Ascending aorta (tissue), 2 donors: ENCODE data around the gene TAB2. TPM values are rescaled to one million over a fixed set of nuclear protein-coding genes. Genes with fewer than 3 reads are reported as not detected.
A peak's percentile ranks its signal among the peaks of the same experiment; 100 is the strongest.

Experiments used
- DNase-seq, 2 donors: peaks; one replicate each; pipeline ENCODE4 v3.0.0-alpha.2; 2019; ENCODE audit warnings: low spot score in 2 of 2
- H3K27ac ChIP-seq, 2 donors: fragments of 200-600 bp; sonication (generic); one replicate each; pipeline ENCODE4 v1.5.1; 2016 to 2017; ENCODE audit warnings: mild to moderate bottlenecking in 1 of 2
- H3K27me3 ChIP-seq: fragments of 200-600 bp; sonication (generic); one replicate; pipeline ENCODE4 v1.5.1; 2017
- H3K36me3 ChIP-seq, 2 donors: fragments of 200-600 bp; sonication (generic); one replicate each; pipeline ENCODE4 v1.5.1; 2016
- H3K4me1 ChIP-seq, 2 donors: fragments of 200-600 bp; sonication (generic); one replicate each; pipeline ENCODE4 v1.5.1; 2016 to 2017; ENCODE audit warnings: mild to moderate bottlenecking in 1 of 2
- H3K4me3 ChIP-seq, 2 donors: fragments of 200-600 bp; sonication (generic); one replicate each; pipeline ENCODE4 v1.5.1; 2016 to 2017; ENCODE audit warnings: mild to moderate bottlenecking in 1 of 2
- H3K9me3 ChIP-seq, 2 donors: fragments of 200-600 bp; sonication (generic); one replicate each; pipeline ENCODE4 v1.5.1; 2016
- intact Hi-C: fragments of 100-400 bp; cut with DNase I; formaldehyde crosslinking; loops from one replicate; pipeline ENCODE4 v1.15.1; 2023
- total RNA-seq: library from RNA; depleted of rRNA; stranded (reverse); fragments of >200 nt; gene quantifications from one replicate; pipeline ENCODE4 v1.1.0, GENCODE V29; 2016
- TF ChIP-seq, protein P1 (sequence below), 3 experiments: fragments of 200-600 bp in 2 of 3; fragments of 450-650 bp in 1 of 3; sonication (generic) in 2 of 3; IDR thresholded peaks; one replicate each; pipeline ENCODE4 v1.5.1; 2016 to 2019; ENCODE audit warnings: antibody characterized with exemption in 3 of 3, mild to moderate bottlenecking in 1 of 3, moderate library complexity in 1 of 3

Gene TAB2, protein sequence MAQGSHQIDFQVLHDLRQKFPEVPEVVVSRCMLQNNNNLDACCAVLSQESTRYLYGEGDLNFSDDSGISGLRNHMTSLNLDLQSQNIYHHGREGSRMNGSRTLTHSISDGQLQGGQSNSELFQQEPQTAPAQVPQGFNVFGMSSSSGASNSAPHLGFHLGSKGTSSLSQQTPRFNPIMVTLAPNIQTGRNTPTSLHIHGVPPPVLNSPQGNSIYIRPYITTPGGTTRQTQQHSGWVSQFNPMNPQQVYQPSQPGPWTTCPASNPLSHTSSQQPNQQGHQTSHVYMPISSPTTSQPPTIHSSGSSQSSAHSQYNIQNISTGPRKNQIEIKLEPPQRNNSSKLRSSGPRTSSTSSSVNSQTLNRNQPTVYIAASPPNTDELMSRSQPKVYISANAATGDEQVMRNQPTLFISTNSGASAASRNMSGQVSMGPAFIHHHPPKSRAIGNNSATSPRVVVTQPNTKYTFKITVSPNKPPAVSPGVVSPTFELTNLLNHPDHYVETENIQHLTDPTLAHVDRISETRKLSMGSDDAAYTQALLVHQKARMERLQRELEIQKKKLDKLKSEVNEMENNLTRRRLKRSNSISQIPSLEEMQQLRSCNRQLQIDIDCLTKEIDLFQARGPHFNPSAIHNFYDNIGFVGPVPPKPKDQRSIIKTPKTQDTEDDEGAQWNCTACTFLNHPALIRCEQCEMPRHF
- total RNA-seq, result 55.2 TPM

DNA sequence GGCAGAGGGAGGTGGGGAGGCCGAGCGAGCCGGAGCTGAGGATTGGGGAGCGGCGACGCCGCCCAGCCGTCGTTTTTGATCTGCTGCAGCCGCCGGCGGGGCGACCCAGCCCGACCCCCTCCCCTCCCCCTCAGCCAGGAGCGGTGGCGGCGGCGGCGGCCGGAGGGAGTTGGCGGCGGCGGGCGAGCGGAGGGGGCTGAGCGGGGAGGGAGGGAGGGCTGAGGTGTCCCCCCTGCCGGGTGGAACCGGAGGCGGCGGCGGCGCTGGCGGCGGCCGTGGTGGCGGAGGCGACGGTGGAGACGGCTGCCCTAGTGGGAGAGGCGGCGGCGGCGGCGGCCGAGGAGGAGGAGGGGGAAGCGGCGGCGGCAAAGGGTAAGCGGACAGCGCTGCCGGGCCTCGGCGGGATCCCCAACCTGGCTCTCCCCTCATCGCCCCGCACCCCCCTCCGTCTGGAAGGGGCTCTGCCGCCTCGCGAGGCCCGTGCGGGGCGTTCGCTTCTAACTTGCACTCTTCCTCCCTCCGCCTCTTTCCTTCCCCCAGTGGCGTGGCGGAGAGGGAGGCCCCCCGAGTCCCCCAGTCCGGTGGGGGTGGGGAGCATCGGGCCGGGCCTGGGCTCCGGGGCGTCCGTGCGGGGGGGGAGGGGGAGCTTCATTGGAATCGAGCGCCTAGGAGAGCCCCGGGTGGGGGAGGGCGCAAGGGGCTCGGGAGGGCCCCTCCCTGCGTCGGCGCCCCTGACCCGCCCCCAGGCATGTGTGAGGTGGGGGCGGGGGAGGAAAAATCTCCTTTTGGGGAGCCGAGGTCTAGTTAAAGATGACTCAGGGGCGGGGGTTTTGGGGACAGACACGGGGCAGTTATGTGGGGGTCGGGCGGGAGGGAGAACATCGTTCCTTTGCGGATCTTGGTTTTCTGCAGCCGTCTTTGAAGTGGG lies at the start of gene TAB2:
TSS of gene TAB2 (plus strand) at position 69 of the 928 bp plus-strand sequence. CDS start 52,286 bp downstream, outside the sequence.
- Histone ChIP-seq H3K27ac (peak within 1 kb of the TSS; percentile 95 to 99), H3K27me3 (no peaks in the 10 kb centered on the region), H3K9me3 (no peaks in the 10 kb centered on the region), H3K4me1 (peaks cover 0 to 5% of the 10 kb centered on the region in 2 donors), H3K4me3 (peak within 1 kb of the TSS; percentile 72 to 86), H3K36me3 (no peaks in the 10 kb centered on the region)
- TF ChIP-seq, protein P1, sequence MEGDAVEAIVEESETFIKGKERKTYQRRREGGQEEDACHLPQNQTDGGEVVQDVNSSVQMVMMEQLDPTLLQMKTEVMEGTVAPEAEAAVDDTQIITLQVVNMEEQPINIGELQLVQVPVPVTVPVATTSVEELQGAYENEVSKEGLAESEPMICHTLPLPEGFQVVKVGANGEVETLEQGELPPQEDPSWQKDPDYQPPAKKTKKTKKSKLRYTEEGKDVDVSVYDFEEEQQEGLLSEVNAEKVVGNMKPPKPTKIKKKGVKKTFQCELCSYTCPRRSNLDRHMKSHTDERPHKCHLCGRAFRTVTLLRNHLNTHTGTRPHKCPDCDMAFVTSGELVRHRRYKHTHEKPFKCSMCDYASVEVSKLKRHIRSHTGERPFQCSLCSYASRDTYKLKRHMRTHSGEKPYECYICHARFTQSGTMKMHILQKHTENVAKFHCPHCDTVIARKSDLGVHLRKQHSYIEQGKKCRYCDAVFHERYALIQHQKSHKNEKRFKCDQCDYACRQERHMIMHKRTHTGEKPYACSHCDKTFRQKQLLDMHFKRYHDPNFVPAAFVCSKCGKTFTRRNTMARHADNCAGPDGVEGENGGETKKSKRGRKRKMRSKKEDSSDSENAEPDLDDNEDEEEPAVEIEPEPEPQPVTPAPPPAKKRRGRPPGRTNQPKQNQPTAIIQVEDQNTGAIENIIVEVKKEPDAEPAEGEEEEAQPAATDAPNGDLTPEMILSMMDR (IDR thresholded peaks at IDR 0.05), result no peak
- intact Hi-C loops, result loop anchor here (2.0 to 10.0 kb wide), 5 partner anchors 17 to 573 kb away; partner anchors contain the start of genes PPIL4, SUMO4 and UST
- peak in 1 of 2 donors; percentile 68 for DNase-seq

DNA sequence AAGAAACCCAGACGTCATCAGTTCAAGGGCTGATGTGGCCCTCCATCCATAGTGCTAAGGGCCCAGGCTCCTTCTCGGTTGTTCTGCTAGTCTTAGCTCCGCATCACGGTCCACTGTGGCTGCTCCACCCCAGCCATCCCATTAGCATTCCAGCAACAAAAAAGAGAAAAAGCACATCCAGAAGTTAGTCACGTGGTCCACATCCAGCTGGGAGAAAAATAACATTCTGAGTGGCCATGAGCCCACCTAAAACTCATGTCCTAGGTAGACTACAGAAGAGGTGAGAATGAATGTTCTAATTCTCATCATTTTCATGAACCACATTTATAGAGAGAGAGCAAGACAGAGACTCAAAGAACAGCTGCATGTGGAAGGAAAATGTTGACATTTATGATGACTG lies 49.4 kb upstream of the TAB2 start:
- intact Hi-C loops, result no loop called here
- no peaks in the 10 kb centered on the region for H3K27me3 ChIP-seq
- TF ChIP-seq, protein P1 (IDR thresholded peaks at IDR 0.05), result no peak

DNA sequence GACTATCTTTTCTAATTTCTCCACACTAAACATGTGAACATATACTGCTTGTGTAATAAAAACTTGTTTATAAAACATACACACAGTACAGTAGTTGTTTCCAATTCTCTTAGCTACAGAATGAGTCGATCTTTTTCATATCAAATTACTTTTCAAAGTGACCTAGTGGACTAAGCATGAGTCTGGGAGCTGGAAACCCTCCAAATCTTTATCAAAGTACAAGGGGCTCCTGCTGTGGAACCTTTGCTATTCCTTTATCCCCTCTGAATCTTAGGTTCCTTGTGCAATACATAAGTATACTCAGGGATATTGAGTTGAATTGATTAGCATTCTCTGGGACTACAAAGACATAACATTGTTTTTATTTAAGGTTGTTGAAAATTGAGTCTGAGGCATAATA lies 48.7 kb upstream of the TAB2 start:
- TF ChIP-seq, protein P1 (IDR thresholded peaks at IDR 0.05), result no peak
- no peak overlapping the region for H3K27ac ChIP-seq
- H3K4me3 ChIP-seq, result no peak overlapping the region
- H3K9me3 ChIP-seq, result no peaks in the 10 kb centered on the region
- DNase-seq, result no peak
- no peaks in the 10 kb centered on the region for H3K36me3 ChIP-seq
- intact Hi-C loops, result no loop called here
- H3K27me3 ChIP-seq, result no peaks in the 10 kb centered on the region
- no peaks in the 10 kb centered on the region for H3K4me1 ChIP-seq

More for the DNA sequence above, 49.4 kb upstream of the TAB2 start:
- H3K4me1 ChIP-seq, result no peaks in the 10 kb centered on the region
- H3K36me3 ChIP-seq, result no peaks in the 10 kb centered on the region
- H3K27ac ChIP-seq, result no peak overlapping the region
- no peak overlapping the region for H3K4me3 ChIP-seq
- no peaks in the 10 kb centered on the region for H3K9me3 ChIP-seq
- no peak for DNase-seq

DNA sequence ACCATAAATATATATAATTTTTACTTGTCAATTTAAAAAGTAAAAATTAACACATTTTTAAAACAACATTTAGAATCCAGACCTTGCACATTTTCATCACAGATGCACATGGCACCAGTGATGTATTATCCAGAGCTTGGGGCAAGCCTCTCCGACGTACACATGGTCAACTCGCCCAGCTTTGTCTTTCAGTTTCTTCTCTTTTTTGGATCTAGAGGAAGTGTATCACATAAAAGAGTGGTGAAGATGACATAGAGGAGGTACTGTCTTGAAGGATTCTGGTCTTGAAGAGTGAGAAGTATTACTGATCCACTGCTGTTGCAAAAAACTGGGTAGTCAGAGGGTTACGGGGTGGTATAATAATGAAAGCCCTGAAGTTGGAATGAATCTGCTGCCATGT lies 46.9 kb upstream of the TAB2 start:
- H3K27ac ChIP-seq, result no peak overlapping the region
- H3K36me3 ChIP-seq, result no peaks in the 10 kb centered on the region
- no peak overlapping the region for H3K4me3 ChIP-seq
- H3K4me1 ChIP-seq, result no peaks in the 10 kb centered on the region
- no peaks in the 10 kb centered on the region for H3K9me3 ChIP-seq
- H3K27me3 ChIP-seq, result no peaks in the 10 kb centered on the region
- TF ChIP-seq, protein P1 (IDR thresholded peaks at IDR 0.05), result no peak
- DNase-seq, result no peak
- intact Hi-C loops, result no loop called here
